Keratinocyte (primary cell): ENCODE measurements around the gene CST6. TPM values are rescaled to one million over a fixed set of nuclear protein-coding genes. Genes with fewer than 3 reads are reported as not detected.

ENCODE experiments used
- DNase-seq: peaks from one replicate; pipeline ENCODE4 v3.0.0-alpha.2; 2011; ENCODE audit warnings: low read depth, missing footprints, low spot score
- FAIRE-seq: peaks from 2 replicates; lab custom pipeline; 2011; peaks lifted over from hg19 to GRCh38; lab: Jason Lieb, UNC
- H2AFZ ChIP-seq: 2 replicates; pipeline ENCODE4 v1.6.0; 2012; ENCODE audit warnings: low read length, control low read depth, inconsistent platforms; ENCODE audit not compliant: control insufficient read depth
- H3K27ac ChIP-seq: 2 replicates; pipeline ENCODE4 v1.5.1; 2011; ENCODE audit warnings: low read length; ENCODE audit not compliant: control insufficient read depth, insufficient read depth
- H3K27me3 ChIP-seq: 3 replicates; pipeline ENCODE4 v1.6.0; 2011; ENCODE audit warnings: low read length; ENCODE audit not compliant: control insufficient read depth, insufficient read depth; ENCODE audit errors: extremely low read depth
- H3K36me3 ChIP-seq, 2 experiments: 2 replicates in 1 of 2; 3 replicates in 1 of 2; pipeline ENCODE4 v1.5.1; 2011; ENCODE audit warnings: low read length in 2 of 2, mild to moderate bottlenecking in 1 of 2; ENCODE audit not compliant: control insufficient read depth in 2 of 2, insufficient read depth in 2 of 2; ENCODE audit errors: extremely low read depth in 1 of 2
- H3K4me1 ChIP-seq: 3 replicates; pipeline ENCODE4 v1.5.1; 2011; ENCODE audit warnings: low read length; ENCODE audit not compliant: control insufficient read depth, insufficient read depth; ENCODE audit errors: extremely low read depth
- H3K4me2 ChIP-seq: 3 replicates; pipeline ENCODE4 v1.6.0; 2011; ENCODE audit warnings: low read depth, low read length; ENCODE audit not compliant: control insufficient read depth, insufficient read depth; ENCODE audit errors: extremely low read depth
- H3K4me3 ChIP-seq, 3 experiments: fragments of 200-600 bp in 1 of 3; sonication (generic) in 1 of 3; 2 replicates in 2 of 3; 3 replicates in 1 of 3; pipeline ENCODE4 v1.5.1; 2011 to 2016; ENCODE audit warnings: low read length in 3 of 3, mild to moderate bottlenecking in 3 of 3, control low read depth in 2 of 3, inconsistent platforms in 1 of 3, low read depth in 1 of 3, mixed read lengths in 1 of 3, mixed run types in 1 of 3, moderate library complexity in 1 of 3; ENCODE audit not compliant: control insufficient read depth in 2 of 3, insufficient read depth in 2 of 3; ENCODE audit errors: extremely low read depth in 1 of 3
- H3K79me2 ChIP-seq: 2 replicates; pipeline ENCODE4 v1.6.0; 2012; ENCODE audit warnings: low read length; ENCODE audit not compliant: control insufficient read depth, insufficient read depth
- H3K9ac ChIP-seq: 3 replicates; pipeline ENCODE4 v1.6.0; 2011; ENCODE audit warnings: low read length; ENCODE audit not compliant: control insufficient read depth, insufficient read depth; ENCODE audit errors: extremely low read depth
- H3K9me1 ChIP-seq: 3 replicates; pipeline ENCODE4 v1.6.0; 2011; ENCODE audit warnings: low read length; ENCODE audit not compliant: control insufficient read depth, insufficient read depth; ENCODE audit errors: extremely low read depth
- H3K9me3 ChIP-seq: 2 replicates; pipeline ENCODE4 v1.5.1; 2012; ENCODE audit warnings: low read depth, low read length; ENCODE audit not compliant: control insufficient read depth
- H4K20me1 ChIP-seq: 3 replicates; pipeline ENCODE4 v1.6.0; 2011; ENCODE audit warnings: low read length; ENCODE audit not compliant: control insufficient read depth, insufficient read depth; ENCODE audit errors: extremely low read depth
- EZH2 ChIP-seq: IDR thresholded peaks from one replicate; pipeline ENCODE4 v1.6.1; 2012; ENCODE audit warnings: inconsistent platforms, mild to moderate bottlenecking, low read length, moderate library complexity
- dilution Hi-C: fragments of 300-500 bp; cut with MboI; formaldehyde crosslinking; loops from one replicate; pipeline ENCODE4 v1.7.0; 2020; ENCODE audit warnings: low sequenced_read_pairs; ENCODE audit not compliant: extremely low pct_ligation_motif_present
- polyA minus RNA-seq, 3 experiments: library from RNA; depleted of rRNA, polyadenylated mRNA; stranded (reverse); fragments of >200 nt; gene quantifications; 1 replicate in 1 of 3; 2 replicates in 1 of 3; 3 replicates in 1 of 3; pipeline ENCODE4 v1.2.3, GENCODE V29; 2011
- polyA plus RNA-seq, 5 experiments: library from polyadenylated mRNA; depleted of rRNA in 3 of 5; stranded (reverse) in 3 of 5; stranded (forward) in 1 of 5; unstranded in 1 of 5; fragments of >200 nt; gene quantifications; 1 replicate in 1 of 5; 2 replicates in 3 of 5; 3 replicates in 1 of 5; pipeline versions ENCODE4 v1.2.1 to v1.2.3, GENCODE V29; 2011 to 2012; ENCODE audit warnings: missing spikeins in 2 of 5, low read depth in 1 of 5, low replicate concordance in 1 of 5
- TF ChIP-seq, protein P1 (sequence below), 3 experiments: IDR thresholded peaks in 1 of 3; conservative IDR thresholded peaks in 1 of 3; optimal IDR thresholded peaks in 1 of 3; 2 replicates in 2 of 3; 3 replicates in 1 of 3; pipeline versions ENCODE3 to v1.5.1; 2011; ENCODE audit warnings: low read length in 3 of 3, mild to moderate bottlenecking in 3 of 3, moderate library complexity in 2 of 3, control low read depth in 1 of 3, inconsistent platforms in 1 of 3; ENCODE audit not compliant: insufficient read depth in 2 of 3; ENCODE audit errors: extremely low read depth in 1 of 3

The CST6 gene, protein sequence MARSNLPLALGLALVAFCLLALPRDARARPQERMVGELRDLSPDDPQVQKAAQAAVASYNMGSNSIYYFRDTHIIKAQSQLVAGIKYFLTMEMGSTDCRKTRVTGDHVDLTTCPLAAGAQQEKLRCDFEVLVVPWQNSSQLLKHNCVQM
- polyA plus RNA-seq (1.4 to 2.3 TPM (median 1.7 TPM) in 3 replicates), polyA minus RNA-seq (0.32 TPM in 1 of 3 replicates, not detected in the others)
- 27.8 TPM for polyA plus RNA-seq (2011; ENCODE audit: low read depth)
- 3.3 and 4.9 TPM in 2 replicates for polyA plus RNA-seq (2011; cell fraction: cytosol; rRNA removed)
- polyA plus RNA-seq (2011; cell fraction: nucleus; rRNA removed): 3.7 and 7.6 TPM in 2 replicates
- 2.0 and 195 TPM in 2 replicates for polyA plus RNA-seq (2012; ENCODE audit: low replicate concordance)
- not detected for polyA minus RNA-seq (2011; cell fraction: cytosol; rRNA and poly(A)+ RNA removed)
- 5.0 TPM in 1 of 2 replicates, not detected in the other for polyA minus RNA-seq (2011; cell fraction: nucleus; rRNA and poly(A)+ RNA removed)

DNA sequence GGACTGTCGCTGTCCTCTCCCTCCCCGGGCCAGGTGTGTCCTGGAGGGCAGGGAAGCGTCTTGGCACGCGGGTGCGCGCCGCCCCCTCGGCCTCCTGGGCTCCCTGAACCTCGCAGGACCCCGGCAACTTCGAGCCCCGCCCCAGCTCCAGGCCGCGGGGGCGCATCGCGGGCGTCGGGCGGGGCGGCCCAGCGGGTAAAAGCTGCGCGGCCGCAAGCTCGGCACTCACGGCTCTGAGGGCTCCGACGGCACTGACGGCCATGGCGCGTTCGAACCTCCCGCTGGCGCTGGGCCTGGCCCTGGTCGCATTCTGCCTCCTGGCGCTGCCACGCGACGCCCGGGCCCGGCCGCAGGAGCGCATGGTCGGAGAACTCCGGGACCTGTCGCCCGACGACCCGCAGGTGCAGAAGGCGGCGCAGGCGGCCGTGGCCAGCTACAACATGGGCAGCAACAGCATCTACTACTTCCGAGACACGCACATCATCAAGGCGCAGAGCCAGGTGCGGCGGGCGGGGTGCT, at the start of gene CST6:
Gene CST6 (plus strand): TSS at position 224 of the 519 bp plus-strand sequence. CDS start 37 bp downstream, at position 261.
- no peak within 1 kb of the TSS for H2AFZ ChIP-seq
- DNase-seq (no peak), FAIRE-seq (no peak)
- peak within 1 kb of the TSS; percentile 78 for H3K4me2 ChIP-seq
- no peaks in the 10 kb centered on the region for H3K36me3 ChIP-seq
- no peaks in the 10 kb centered on the region for H4K20me1 ChIP-seq
- no peak within 1 kb of the TSS for H3K27ac ChIP-seq
- H3K9me1 ChIP-seq: peaks cover 3% of the 10 kb centered on the region
- peaks cover 38% of the 10 kb centered on the region for H3K4me1 ChIP-seq
- TF ChIP-seq, protein P1, sequence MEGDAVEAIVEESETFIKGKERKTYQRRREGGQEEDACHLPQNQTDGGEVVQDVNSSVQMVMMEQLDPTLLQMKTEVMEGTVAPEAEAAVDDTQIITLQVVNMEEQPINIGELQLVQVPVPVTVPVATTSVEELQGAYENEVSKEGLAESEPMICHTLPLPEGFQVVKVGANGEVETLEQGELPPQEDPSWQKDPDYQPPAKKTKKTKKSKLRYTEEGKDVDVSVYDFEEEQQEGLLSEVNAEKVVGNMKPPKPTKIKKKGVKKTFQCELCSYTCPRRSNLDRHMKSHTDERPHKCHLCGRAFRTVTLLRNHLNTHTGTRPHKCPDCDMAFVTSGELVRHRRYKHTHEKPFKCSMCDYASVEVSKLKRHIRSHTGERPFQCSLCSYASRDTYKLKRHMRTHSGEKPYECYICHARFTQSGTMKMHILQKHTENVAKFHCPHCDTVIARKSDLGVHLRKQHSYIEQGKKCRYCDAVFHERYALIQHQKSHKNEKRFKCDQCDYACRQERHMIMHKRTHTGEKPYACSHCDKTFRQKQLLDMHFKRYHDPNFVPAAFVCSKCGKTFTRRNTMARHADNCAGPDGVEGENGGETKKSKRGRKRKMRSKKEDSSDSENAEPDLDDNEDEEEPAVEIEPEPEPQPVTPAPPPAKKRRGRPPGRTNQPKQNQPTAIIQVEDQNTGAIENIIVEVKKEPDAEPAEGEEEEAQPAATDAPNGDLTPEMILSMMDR (optimal IDR thresholded peaks at IDR 0.05 in 1 of 3, IDR thresholded peaks at IDR 0.05 in 1 of 3, conservative IDR thresholded peaks at IDR 0.05 in 1 of 3; ENCODE audit: extremely low read depth in 1 of 3, insufficient read depth in 2 of 3, low read length in 3 of 3): no peak
- TF ChIP-seq EZH2: peak; percentile 47
- dilution Hi-C loops: no loop called here
- peak within 1 kb of the TSS in 1 of 3 experiments; percentile 27 for H3K4me3 ChIP-seq
- H3K79me2 ChIP-seq: no peaks in the 10 kb centered on the region
- H3K27me3 ChIP-seq: no peaks in the 10 kb centered on the region
- H3K9ac ChIP-seq: no peak within 1 kb of the TSS
- H3K9me3 ChIP-seq: no peaks in the 10 kb centered on the region

DNA sequence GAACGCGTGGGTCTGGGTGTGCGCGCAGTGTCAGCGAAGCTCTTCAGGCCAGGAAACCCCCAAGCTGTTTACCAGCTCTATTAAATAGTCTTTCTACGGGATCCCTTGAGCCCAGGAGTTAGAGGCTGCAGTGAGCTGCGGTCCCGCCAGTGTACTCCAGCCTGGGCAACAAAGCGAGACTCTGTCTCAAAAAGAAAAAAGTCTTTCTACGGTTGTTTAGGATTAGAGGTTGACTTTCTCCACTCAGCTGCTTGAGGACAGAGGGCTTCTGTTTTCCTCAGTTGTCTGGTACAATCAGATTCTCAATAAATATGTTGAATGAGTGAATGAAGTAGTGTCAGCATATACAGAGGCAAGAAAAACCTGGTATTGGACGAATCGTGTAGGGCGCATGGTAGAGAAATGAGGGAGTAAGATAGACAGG, 49.7 kb upstream of the CST6 start:
- FAIRE-seq (no peak), DNase-seq (no peak)
- no peaks in the 10 kb centered on the region for H3K9me1 ChIP-seq
- peak overlapping the region; percentile 91 for H3K9ac ChIP-seq
- peaks cover 8% of the 10 kb centered on the region for H3K4me1 ChIP-seq
- H3K27me3 ChIP-seq: no peaks in the 10 kb centered on the region
- peaks cover 31% of the 10 kb centered on the region for H3K79me2 ChIP-seq
- TF ChIP-seq EZH2: no peak
- TF ChIP-seq, protein P1 (optimal IDR thresholded peaks at IDR 0.05 in 1 of 3, IDR thresholded peaks at IDR 0.05 in 1 of 3, conservative IDR thresholded peaks at IDR 0.05 in 1 of 3; ENCODE audit: extremely low read depth in 1 of 3, insufficient read depth in 2 of 3, low read length in 3 of 3): no peak
- dilution Hi-C loops: no loop called here
- H3K27ac ChIP-seq: peak overlapping the region; percentile 59
- peaks cover 18 to 22% of the 10 kb centered on the region in 2 experiments for H3K36me3 ChIP-seq
- no peak overlapping the region for H2AFZ ChIP-seq
- H3K4me3 ChIP-seq: peak overlapping the region; percentile 58 to 95 (median 70)
- peak overlapping the region; percentile 89 for H3K4me2 ChIP-seq
- H4K20me1 ChIP-seq: no peaks in the 10 kb centered on the region
- H3K9me3 ChIP-seq: no peaks in the 10 kb centered on the region
